ENCODE data around the gene THSD7A. TPM values are rescaled to one million over a fixed set of nuclear protein-coding genes. Genes with fewer than 3 reads are reported as not detected.

THSD7A gene
- total RNA-seq, 1 donor from 2014 or later, result 14.3 TPM

DNA sequence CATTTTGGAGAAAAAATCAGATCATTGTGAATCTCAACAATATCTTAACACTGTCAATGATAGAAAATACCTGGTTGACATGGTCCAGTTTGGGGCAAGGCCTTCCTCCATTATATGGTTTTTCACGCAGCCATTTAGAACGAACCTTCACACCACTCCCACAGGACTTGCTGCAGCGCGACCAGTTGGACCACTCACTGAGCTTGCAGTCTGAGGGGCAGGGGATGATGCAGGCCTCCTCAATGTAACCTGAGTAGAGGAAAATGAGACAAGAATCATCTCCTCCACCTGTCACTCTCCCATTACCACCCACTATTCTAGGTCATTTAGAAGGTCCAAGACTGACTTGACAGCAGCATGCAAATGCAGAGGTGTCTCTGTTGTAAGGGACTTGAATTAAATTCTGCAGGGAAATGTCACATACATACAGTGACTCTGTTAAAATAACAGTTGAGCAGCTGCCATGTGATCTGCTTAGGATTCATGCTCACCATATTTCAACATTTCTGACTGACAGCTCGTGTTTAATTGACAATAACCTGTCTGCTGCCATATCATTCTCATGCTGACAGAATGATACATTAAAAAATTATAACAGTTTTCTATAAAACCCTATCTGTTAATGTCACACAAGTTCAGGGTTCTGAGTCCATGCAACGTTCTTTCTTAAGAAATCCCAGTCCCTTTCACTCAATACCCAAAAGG, 403.0 kb downstream of the THSD7A start:
- Mint-ChIP-seq H3K27ac (no peak overlapping the region), H3K4me3 (no peak overlapping the region), H3K4me1 (ENCODE audit: unreplicated experiment) (peaks cover 9% of the 10 kb centered on the region), H3K36me3 (no peaks in the 10 kb centered on the region), H3K9me3 (no peaks in the 10 kb centered on the region), H3K27me3 (no peaks in the 10 kb centered on the region)
- TF ChIP-seq, protein P1, sequence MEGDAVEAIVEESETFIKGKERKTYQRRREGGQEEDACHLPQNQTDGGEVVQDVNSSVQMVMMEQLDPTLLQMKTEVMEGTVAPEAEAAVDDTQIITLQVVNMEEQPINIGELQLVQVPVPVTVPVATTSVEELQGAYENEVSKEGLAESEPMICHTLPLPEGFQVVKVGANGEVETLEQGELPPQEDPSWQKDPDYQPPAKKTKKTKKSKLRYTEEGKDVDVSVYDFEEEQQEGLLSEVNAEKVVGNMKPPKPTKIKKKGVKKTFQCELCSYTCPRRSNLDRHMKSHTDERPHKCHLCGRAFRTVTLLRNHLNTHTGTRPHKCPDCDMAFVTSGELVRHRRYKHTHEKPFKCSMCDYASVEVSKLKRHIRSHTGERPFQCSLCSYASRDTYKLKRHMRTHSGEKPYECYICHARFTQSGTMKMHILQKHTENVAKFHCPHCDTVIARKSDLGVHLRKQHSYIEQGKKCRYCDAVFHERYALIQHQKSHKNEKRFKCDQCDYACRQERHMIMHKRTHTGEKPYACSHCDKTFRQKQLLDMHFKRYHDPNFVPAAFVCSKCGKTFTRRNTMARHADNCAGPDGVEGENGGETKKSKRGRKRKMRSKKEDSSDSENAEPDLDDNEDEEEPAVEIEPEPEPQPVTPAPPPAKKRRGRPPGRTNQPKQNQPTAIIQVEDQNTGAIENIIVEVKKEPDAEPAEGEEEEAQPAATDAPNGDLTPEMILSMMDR (conservative IDR thresholded peaks at IDR 0.05), result no peak
- DNase-seq (ENCODE audit: extremely low spot score, unreplicated experiment), result no peak

DNA sequence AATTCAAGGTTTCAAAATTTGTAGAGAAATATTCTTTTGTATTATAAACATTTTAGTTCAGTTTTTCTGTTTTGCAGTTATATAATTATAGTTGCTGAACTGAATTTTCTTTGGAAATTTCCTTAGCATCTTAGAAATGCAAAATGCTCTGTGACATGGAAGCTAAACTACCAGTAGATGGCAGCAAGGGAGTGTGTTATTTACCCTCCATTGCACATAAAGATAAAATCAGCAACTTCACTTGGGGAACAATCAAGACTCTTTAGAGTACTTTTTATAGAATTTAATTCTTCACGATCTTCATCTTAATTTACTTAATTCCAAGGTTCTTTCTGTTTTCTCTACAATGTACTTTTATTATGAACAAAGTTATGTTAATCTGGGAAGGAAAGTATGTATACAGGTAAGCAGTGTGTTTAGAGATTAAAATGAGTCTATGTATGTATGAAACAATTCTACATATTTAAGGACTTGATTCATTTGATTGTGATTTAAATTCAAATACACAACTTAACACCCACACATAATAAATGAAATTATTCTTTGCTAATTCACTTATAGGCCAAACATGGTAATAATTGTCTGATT, 404.2 kb downstream of the THSD7A start:
- H3K27me3 Mint-ChIP-seq, result no peaks in the 10 kb centered on the region
- H3K27ac Mint-ChIP-seq, result no peak overlapping the region
- H3K36me3 Mint-ChIP-seq, result no peaks in the 10 kb centered on the region
- no peak for DNase-seq (ENCODE audit: extremely low spot score, unreplicated experiment)
- no peaks in the 10 kb centered on the region for H3K9me3 Mint-ChIP-seq
- TF ChIP-seq, protein P1 (conservative IDR thresholded peaks at IDR 0.05), result peak; percentile 91
- peaks cover 9% of the 10 kb centered on the region for H3K4me1 Mint-ChIP-seq (ENCODE audit: unreplicated experiment)
- H3K4me3 Mint-ChIP-seq, result no peak overlapping the region

DNA sequence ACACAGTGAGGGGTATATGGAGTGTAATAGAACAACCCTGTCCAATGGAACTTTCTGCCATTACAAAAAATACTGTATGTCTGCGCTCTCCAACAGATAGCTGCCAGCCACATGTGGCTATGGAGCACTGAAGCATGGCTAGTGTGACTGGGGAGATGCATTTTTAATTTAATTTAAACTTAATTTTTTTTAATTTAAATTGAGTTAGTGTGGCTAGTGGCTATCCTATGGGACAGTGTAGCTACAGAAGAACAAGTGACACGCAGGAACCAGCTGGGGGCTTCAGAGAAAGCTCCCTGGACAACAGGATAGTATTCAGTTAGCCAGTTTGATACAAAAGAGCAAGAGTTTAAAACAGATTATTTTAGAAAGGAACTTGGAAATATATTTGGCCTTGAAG, 408.0 kb downstream of the THSD7A start:
- no peaks in the 10 kb centered on the region for H3K27me3 Mint-ChIP-seq
- no peak overlapping the region for H3K27ac Mint-ChIP-seq
- peaks cover 7% of the 10 kb centered on the region for H3K4me1 Mint-ChIP-seq (ENCODE audit: unreplicated experiment)
- DNase-seq (ENCODE audit: extremely low spot score, unreplicated experiment), result no peak
- peaks cover 11% of the 10 kb centered on the region for H3K9me3 Mint-ChIP-seq
- no peak overlapping the region for H3K4me3 Mint-ChIP-seq
- TF ChIP-seq, protein P1 (conservative IDR thresholded peaks at IDR 0.05), result no peak
- peaks cover 7% of the 10 kb centered on the region for H3K36me3 Mint-ChIP-seq

DNA sequence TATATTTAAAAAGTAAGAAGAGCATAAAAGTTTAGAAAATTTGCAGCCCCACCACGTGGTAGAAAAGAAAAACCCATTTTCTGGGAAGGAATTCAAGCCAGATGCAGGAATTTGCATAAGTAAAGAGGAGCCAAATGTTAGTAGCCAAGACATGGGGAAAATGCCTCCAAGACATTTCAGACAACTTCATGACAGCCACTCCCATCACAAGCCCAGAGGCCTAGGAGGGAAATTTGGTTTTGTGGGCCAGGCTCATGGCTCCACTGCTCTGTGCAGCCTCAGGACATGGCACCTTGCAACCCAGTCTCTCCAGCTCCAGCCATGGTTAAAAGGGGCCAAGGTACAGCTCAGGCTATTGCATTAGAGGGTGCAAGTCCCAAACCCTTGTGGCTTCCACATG, 411.9 kb downstream of the THSD7A start:
- no peaks in the 10 kb centered on the region for H3K27me3 Mint-ChIP-seq
- no peak overlapping the region for H3K4me3 Mint-ChIP-seq
- peaks cover 11% of the 10 kb centered on the region for H3K9me3 Mint-ChIP-seq
- no peak overlapping the region for H3K27ac Mint-ChIP-seq
- TF ChIP-seq, protein P1 (conservative IDR thresholded peaks at IDR 0.05), result no peak
- peaks cover 7% of the 10 kb centered on the region for H3K36me3 Mint-ChIP-seq
- no peak for DNase-seq (ENCODE audit: extremely low spot score, unreplicated experiment)
- peaks cover 11% of the 10 kb centered on the region for H3K4me1 Mint-ChIP-seq (ENCODE audit: unreplicated experiment)

DNA sequence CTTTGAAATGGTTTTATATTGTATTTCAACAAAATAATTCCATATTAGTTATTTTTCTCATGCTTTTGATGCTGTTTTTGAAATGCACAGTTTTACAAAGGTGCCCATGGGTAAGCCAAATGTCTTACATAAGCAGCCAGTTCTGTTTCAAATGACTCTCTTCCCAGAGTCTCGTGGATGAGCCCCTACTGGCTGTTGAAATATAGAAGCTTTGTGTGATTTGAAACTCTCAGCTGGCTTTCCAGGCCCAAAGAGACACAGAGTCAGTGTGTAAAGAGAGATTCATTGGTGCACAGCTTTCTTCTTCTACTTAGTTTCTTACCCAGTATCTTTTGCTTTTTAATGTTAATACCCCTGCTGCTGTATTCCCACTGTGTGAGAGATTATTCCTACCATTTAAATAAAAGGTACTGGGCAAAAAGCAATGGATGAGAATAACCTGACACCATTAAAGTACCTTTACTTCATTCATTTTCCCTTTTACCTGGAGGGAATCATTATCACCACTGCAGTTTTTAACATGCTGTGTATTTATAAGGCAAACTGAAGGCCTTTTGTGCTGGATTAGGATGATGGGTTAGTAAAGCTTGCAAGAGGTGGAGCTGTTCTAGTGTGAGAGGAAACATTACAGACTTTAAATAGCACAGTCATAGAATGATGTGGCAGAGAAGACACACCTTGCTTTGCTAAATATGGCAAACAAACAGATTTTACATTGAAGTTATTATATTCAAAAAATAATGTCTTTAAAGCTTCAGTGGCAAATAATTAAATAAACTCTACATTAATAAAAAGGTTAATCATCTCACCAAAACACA, 415.1 kb downstream of the THSD7A start:
- no peaks in the 10 kb centered on the region for H3K27me3 Mint-ChIP-seq
- TF ChIP-seq, protein P1 (conservative IDR thresholded peaks at IDR 0.05), result no peak

More for the DNA sequence above, 415.1 kb downstream of the THSD7A start:
- Mint-ChIP-seq H3K27ac (no peak overlapping the region), H3K4me3 (no peak overlapping the region), H3K4me1 (ENCODE audit: unreplicated experiment) (peaks cover 11% of the 10 kb centered on the region), H3K9me3 (peaks cover 16% of the 10 kb centered on the region), H3K36me3 (peaks cover 17% of the 10 kb centered on the region)
- no peak for DNase-seq (ENCODE audit: extremely low spot score, unreplicated experiment)

All from type B pancreatic cell (in vitro differentiated cells).